Endothelial cell of umbilical vein (primary cell): Measurements from ENCODE around the gene IL16. TPM values are rescaled to one million over a fixed set of nuclear protein-coding genes. Genes with fewer than 3 reads are reported as not detected.

ENCODE experiments used
- BruUV-seq: library from RNA; stranded (reverse); fragments of 400-500 nt; replicated peaks from 2 replicates; lab custom pipeline; 2021; lab: Mats Ljungman, UMichigan
- CTCF ChIA-PET: fragments of 300-600, 350-600 bp; sonication (Branson Sonifier 250); formaldehyde crosslinking; loops from one replicate; lab custom pipeline; 2021; ENCODE audit warnings: antibody characterized with exemption, inconsistent platforms; lab: Charles Lee
- POLR2A ChIA-PET: fragments of 300-600, 350-600 bp; sonication (Branson Sonifier 250); formaldehyde crosslinking; loops from one replicate; lab custom pipeline; 2021; ENCODE audit warnings: antibody characterized with exemption, inconsistent platforms; lab: Charles Lee
- DNase-seq: peaks from one replicate; pipeline ENCODE4 v3.0.0-alpha.2; 2011; ENCODE audit warnings: low read depth, low spot score
- FAIRE-seq: peaks from 2 replicates; lab custom pipeline; 2011; peaks lifted over from hg19 to GRCh38; lab: Jason Lieb, UNC
- H2AFZ ChIP-seq: 2 replicates; pipeline ENCODE4 v1.6.0; 2012; ENCODE audit warnings: low read depth, low read length, control low read depth, inconsistent platforms
- H3K27ac ChIP-seq: 2 replicates; pipeline ENCODE4 v1.5.1; 2011; ENCODE audit warnings: low read depth, mild to moderate bottlenecking, control low read depth, low read length, moderate library complexity; ENCODE audit not compliant: insufficient read depth
- H3K27me3 ChIP-seq, 2 experiments: 2 replicates each; pipeline versions ENCODE4 v1.6.0 to v1.6.1; 2011; ENCODE audit warnings: low read length in 2 of 2, mixed read lengths in 1 of 2; ENCODE audit not compliant: control insufficient read depth in 2 of 2, insufficient read depth in 2 of 2
- H3K36me3 ChIP-seq, 2 experiments: 2 replicates in 1 of 2; 3 replicates in 1 of 2; pipeline ENCODE4 v1.5.1; 2011; ENCODE audit warnings: low read length in 2 of 2, mild to moderate bottlenecking in 1 of 2, moderate library complexity in 1 of 2; ENCODE audit not compliant: control insufficient read depth in 2 of 2, insufficient read depth in 2 of 2; ENCODE audit errors: extremely low read depth in 1 of 2
- H3K4me1 ChIP-seq: 3 replicates; pipeline ENCODE4 v1.5.1; 2011; ENCODE audit warnings: mild to moderate bottlenecking, low read length; ENCODE audit not compliant: control insufficient read depth, insufficient read depth; ENCODE audit errors: extremely low read depth
- H3K4me2 ChIP-seq: 2 replicates; pipeline ENCODE4 v1.6.1; 2011; ENCODE audit warnings: low read length, control low read depth, mixed read lengths; ENCODE audit not compliant: insufficient read depth
- H3K4me3 ChIP-seq, 3 experiments: fragments of 200-600 bp in 1 of 3; sonication (generic), shearing (Covaris generic) in 1 of 3; replicated peaks in 1 of 3; 2 replicates each; pipeline ENCODE4 v1.5.1; 2011 to 2016; ENCODE audit warnings: control low read depth in 3 of 3, low read length in 3 of 3, mild to moderate bottlenecking in 2 of 3, inconsistent platforms in 1 of 3, low read depth in 1 of 3, moderate library complexity in 1 of 3; ENCODE audit not compliant: insufficient read depth in 1 of 3
- H3K79me2 ChIP-seq: 2 replicates; pipeline ENCODE4 v1.6.0; 2012; ENCODE audit warnings: low read length, inconsistent platforms; ENCODE audit not compliant: control insufficient read depth, insufficient read depth
- H3K9ac ChIP-seq: replicated peaks from 2 replicates; pipeline ENCODE3; 2011; ENCODE audit warnings: low read length, control low read depth; ENCODE audit not compliant: insufficient read depth; ENCODE audit errors: extremely low read depth
- H3K9me1 ChIP-seq: replicated peaks from 3 replicates; pipeline ENCODE4 v1.6.0; 2011; ENCODE audit warnings: mild to moderate bottlenecking, low read length; ENCODE audit not compliant: control insufficient read depth, insufficient read depth; ENCODE audit errors: extremely low read depth
- H3K9me3 ChIP-seq: replicated peaks from 2 replicates; pipeline ENCODE4 v1.5.1; 2012; ENCODE audit warnings: low read length, inconsistent platforms; ENCODE audit not compliant: control insufficient read depth, insufficient read depth
- H4K20me1 ChIP-seq: replicated peaks from 2 replicates; pipeline ENCODE3; 2011; ENCODE audit warnings: mild to moderate bottlenecking, low read length; ENCODE audit not compliant: control insufficient read depth, insufficient read depth; ENCODE audit errors: extremely low read depth
- EZH2 ChIP-seq: IDR thresholded peaks from 2 replicates; pipeline ENCODE4 v1.6.1; 2012; ENCODE audit warnings: borderline replicate concordance, low read depth, mild to moderate bottlenecking, moderate library complexity, low read length, inconsistent platforms; ENCODE audit not compliant: severe bottlenecking
- FOS ChIP-seq: IDR thresholded peaks from 2 replicates; pipeline ENCODE4 v1.6.1; 2011; ENCODE audit warnings: mild to moderate bottlenecking, low read length, moderate library complexity, borderline replicate concordance; ENCODE audit not compliant: insufficient read depth
- GATA2 ChIP-seq: IDR thresholded peaks from 2 replicates; pipeline ENCODE4 v1.7.0; 2011; ENCODE audit warnings: low read depth, mild to moderate bottlenecking, moderate library complexity, mixed read lengths, low read length; ENCODE audit not compliant: insufficient read length, insufficient read depth
- JUN ChIP-seq: IDR thresholded peaks from 2 replicates; pipeline ENCODE4 v1.6.1; 2011; ENCODE audit warnings: borderline replicate concordance, low read depth; ENCODE audit not compliant: insufficient read length, insufficient read depth
- MAX ChIP-seq: IDR thresholded peaks from 2 replicates; pipeline ENCODE4 v1.6.1; 2011; ENCODE audit not compliant: insufficient read depth, insufficient read length
- MYC ChIP-seq: IDR thresholded peaks from one replicate; pipeline ENCODE4 v1.6.1; 2011; ENCODE audit warnings: mild to moderate bottlenecking, low read depth, low read length
- POLR2A ChIP-seq: IDR thresholded peaks from 2 replicates; pipeline ENCODE4 v1.6.1; 2012; ENCODE audit warnings: low read depth, mild to moderate bottlenecking, control low read depth, low read length
- POLR2AphosphoS5 ChIP-seq: IDR thresholded peaks from 2 replicates; pipeline ENCODE4 v1.6.1; 2012; ENCODE audit warnings: low read depth, mild to moderate bottlenecking, control low read depth, low read length, moderate library complexity; ENCODE audit not compliant: insufficient read depth
- dilution Hi-C: fragments of 300-500 bp; cut with MboI; formaldehyde crosslinking; loops from one replicate; pipeline ENCODE4 v1.15.0; 2019; ENCODE audit warnings: low sequenced_read_pairs; ENCODE audit not compliant: extremely low pct_ligation_motif_present
- intact Hi-C: fragments of 100-400 bp; cut with micrococcal nuclease; formaldehyde crosslinking; loops from one replicate; pipeline ENCODE4 v1.10.0; 2022
- polyA plus RNA-seq, 4 experiments: library from polyadenylated mRNA; depleted of rRNA in 3 of 4; stranded (reverse) in 3 of 4; unstranded in 1 of 4; fragments of >200 nt; gene quantifications; 2 replicates each; pipeline versions ENCODE4 v1.2.1 to v1.2.3, GENCODE V29; 2011 to 2012; ENCODE audit warnings: missing spikeins in 1 of 4
- total RNA-seq: library from RNA; stranded (reverse); gene quantifications from 2 replicates; pipeline ENCODE4 v1.2.3, GENCODE V29; 2021
- TF ChIP-seq, protein P1 (sequence below), 2 donors: IDR thresholded peaks; 1 replicate in 1 of 2; 2 replicates in 1 of 2; pipeline ENCODE4 v1.5.1; 2011; ENCODE audit warnings: low read length in 2 of 2, mild to moderate bottlenecking in 2 of 2, moderate library complexity in 2 of 2, control low read depth in 1 of 2, inconsistent platforms in 1 of 2, low read depth in 1 of 2; ENCODE audit not compliant: insufficient read depth in 1 of 2; ENCODE audit errors: extremely low read depth in 1 of 2

IL16 gene
- total and polyA plus RNA-seq, 2 donors (not counting 3 experiments of a cell fraction or from before 2014, with no cell fraction given), result 0.29 to 2.1 TPM

DNA sequence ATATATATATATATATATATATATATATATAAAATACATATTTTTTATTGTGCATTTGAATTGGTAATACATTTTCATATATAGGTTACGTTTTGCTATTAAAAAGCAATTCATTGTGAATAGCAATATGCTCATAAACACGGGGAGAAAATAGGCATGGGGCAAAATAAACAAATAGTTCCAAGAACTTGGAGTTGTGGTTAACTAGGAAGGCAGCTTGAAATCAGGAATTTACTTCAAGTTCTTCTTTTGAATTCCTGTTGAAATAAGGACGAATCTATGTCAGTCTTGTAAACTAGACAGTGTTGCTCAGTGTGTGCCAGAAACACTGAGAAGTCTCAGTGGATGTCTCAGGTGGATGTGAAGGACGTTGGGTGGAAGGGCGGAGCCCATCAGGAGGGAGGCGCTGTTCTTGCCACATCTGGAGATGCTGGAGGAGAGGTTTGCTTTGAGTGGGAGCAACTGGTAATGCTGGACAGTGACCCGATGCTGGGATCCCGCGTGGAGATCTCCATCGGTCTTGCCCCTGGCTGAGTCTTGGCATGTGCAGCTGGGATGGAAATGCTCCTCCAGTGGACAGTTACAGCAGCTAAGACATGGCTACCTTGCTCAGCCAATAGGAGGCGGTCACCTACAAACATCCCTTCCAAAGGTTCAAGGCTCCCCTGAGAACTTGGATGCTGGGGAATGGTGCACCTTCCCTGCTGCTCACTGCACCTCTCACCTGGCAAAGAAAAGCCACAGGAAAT is 2.5 kb downstream of the IL16 start:
- TF ChIP-seq MAX, result no peak
- TF ChIP-seq EZH2, result no peak
- TF ChIP-seq GATA2, result no peak
- no peak for TF ChIP-seq JUN
- no peak for TF ChIP-seq MYC
- TF ChIP-seq POLR2AphosphoS5, result no peak
- no peaks in the 10 kb centered on the region for H3K79me2 ChIP-seq
- no peaks in the 10 kb centered on the region for H3K27me3 ChIP-seq
- H4K20me1 ChIP-seq, result no peaks in the 10 kb centered on the region
- no peak overlapping the region for H2AFZ ChIP-seq
- no peaks in the 10 kb centered on the region for H3K9me3 ChIP-seq
- CTCF ChIA-PET, result interaction anchor here (1.1 kb wide), 1 partner anchor 67 kb away, joined by 4 read pairs; no protein-coding TSS in a partner anchor
- H3K9me1 ChIP-seq, result no peaks in the 10 kb centered on the region
- BruUV-seq, result no TSS peak
- H3K4me3 ChIP-seq, result no peak overlapping the region
- dilution Hi-C loops (no loop called here), intact Hi-C loops (no loop called here)
- H3K4me2 ChIP-seq, result no peak overlapping the region
- no peaks in the 10 kb centered on the region for H3K4me1 ChIP-seq
- DNase-seq (no peak), FAIRE-seq (no peak)
- H3K27ac ChIP-seq, result no peak overlapping the region
- no peaks in the 10 kb centered on the region for H3K36me3 ChIP-seq
- POLR2A ChIA-PET, result no interaction called here
- H3K9ac ChIP-seq, result no peak overlapping the region

- H2AFZ ChIP-seq, result no peak overlapping the region
- no peak for TF ChIP-seq POLR2AphosphoS5
- no peak for TF ChIP-seq JUN
- no peak for TF ChIP-seq POLR2A
- TF ChIP-seq GATA2, result no peak
- TF ChIP-seq EZH2, result no peak
- TF ChIP-seq MAX, result no peak
- TF ChIP-seq FOS, result no peak
- TF ChIP-seq, protein P1, sequence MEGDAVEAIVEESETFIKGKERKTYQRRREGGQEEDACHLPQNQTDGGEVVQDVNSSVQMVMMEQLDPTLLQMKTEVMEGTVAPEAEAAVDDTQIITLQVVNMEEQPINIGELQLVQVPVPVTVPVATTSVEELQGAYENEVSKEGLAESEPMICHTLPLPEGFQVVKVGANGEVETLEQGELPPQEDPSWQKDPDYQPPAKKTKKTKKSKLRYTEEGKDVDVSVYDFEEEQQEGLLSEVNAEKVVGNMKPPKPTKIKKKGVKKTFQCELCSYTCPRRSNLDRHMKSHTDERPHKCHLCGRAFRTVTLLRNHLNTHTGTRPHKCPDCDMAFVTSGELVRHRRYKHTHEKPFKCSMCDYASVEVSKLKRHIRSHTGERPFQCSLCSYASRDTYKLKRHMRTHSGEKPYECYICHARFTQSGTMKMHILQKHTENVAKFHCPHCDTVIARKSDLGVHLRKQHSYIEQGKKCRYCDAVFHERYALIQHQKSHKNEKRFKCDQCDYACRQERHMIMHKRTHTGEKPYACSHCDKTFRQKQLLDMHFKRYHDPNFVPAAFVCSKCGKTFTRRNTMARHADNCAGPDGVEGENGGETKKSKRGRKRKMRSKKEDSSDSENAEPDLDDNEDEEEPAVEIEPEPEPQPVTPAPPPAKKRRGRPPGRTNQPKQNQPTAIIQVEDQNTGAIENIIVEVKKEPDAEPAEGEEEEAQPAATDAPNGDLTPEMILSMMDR (IDR thresholded peaks at IDR 0.05; ENCODE audit: extremely low read depth in 1 of 2, insufficient read depth in 1 of 2, low read depth in 1 of 2, low read length in 2 of 2), result no peak
- TF ChIP-seq MYC, result no peak
- no peaks in the 10 kb centered on the region for H4K20me1 ChIP-seq
- intact Hi-C loops (no loop called here), dilution Hi-C loops (no loop called here)
- H3K27ac ChIP-seq, result no peak overlapping the region
- FAIRE-seq (no peak), DNase-seq (no peak)
- H3K4me2 ChIP-seq, result no peak overlapping the region
- no peak overlapping the region for H3K4me3 ChIP-seq
- no peak overlapping the region for H3K9ac ChIP-seq
- ChIA-PET CTCF (interaction anchor here (1.0 kb wide), 1 partner anchor 14 kb away, joined by 3 read pairs; no protein-coding TSS in a partner anchor), POLR2A (no interaction called here)
- H3K9me1 ChIP-seq, result no peaks in the 10 kb centered on the region
- no peaks in the 10 kb centered on the region for H3K36me3 ChIP-seq
- H3K79me2 ChIP-seq, result no peaks in the 10 kb centered on the region
- no TSS peak for BruUV-seq
- no peaks in the 10 kb centered on the region for H3K27me3 ChIP-seq
- no peaks in the 10 kb centered on the region for H3K4me1 ChIP-seq
- H3K9me3 ChIP-seq, result no peaks in the 10 kb centered on the region
Measured at GRCh38 chr15:81206018-81206417, 9.3 kb downstream of the IL16 start.
